HEK293 (cell line): Measurements from ENCODE around the gene TAGLN2.

Experiments used
- CTCF ChIA-PET: fragments of 350-600 bp; formaldehyde crosslinking; extraction: SDS; loops from one replicate; lab custom pipeline; 2021; ENCODE audit warnings: antibody characterized with exemption; lab: Yijun Ruan, JAX
- POLR2A ChIA-PET: fragments of 300-600 bp; formaldehyde crosslinking; extraction: SDS; loops from one replicate; lab custom pipeline; 2020; ENCODE audit warnings: antibody characterized with exemption, inconsistent platforms; lab: Yijun Ruan, JAX
- H3K27ac ChIP-seq: fragments of 200-500 bp; sonication (Bioruptor generic); 2 replicates; pipeline ENCODE4 v1.5.1; 2014; ENCODE audit warnings: low read depth, low read length, control low read depth, inconsistent platforms; ENCODE audit errors: extremely low read depth
- H3K36me3 ChIP-seq, 2 experiments: fragments of 200-500 bp in 1 of 2; sonication (Bioruptor generic) in 1 of 2; 1 replicate in 1 of 2; 2 replicates in 1 of 2; pipeline ENCODE4 v1.5.1; 2014 to 2017; ENCODE audit warnings: inconsistent platforms in 2 of 2, low read length in 2 of 2; ENCODE audit not compliant: control insufficient read depth in 2 of 2, insufficient read depth in 1 of 2
- H3K4me1 ChIP-seq: fragments of 200-500 bp; sonication (Bioruptor generic); 2 replicates; pipeline ENCODE4 v1.5.1; 2014; ENCODE audit warnings: mild to moderate bottlenecking, low read length, inconsistent platforms; ENCODE audit not compliant: control insufficient read depth, insufficient read depth
- H3K4me3 ChIP-seq: 2 replicates; pipeline ENCODE4 v1.5.1; 2011; ENCODE audit warnings: low read depth, mild to moderate bottlenecking, control low read depth, low read length, moderate library complexity
- H3K9me3 ChIP-seq: fragments of 200-500 bp; sonication (Bioruptor generic); 2 replicates; pipeline ENCODE4 v1.5.1; 2014; ENCODE audit warnings: low read depth, low read length, inconsistent platforms; ENCODE audit not compliant: control insufficient read depth, insufficient read depth
- GLI4 ChIP-seq: fragments of 450-650 bp; formaldehyde crosslinking; IDR thresholded peaks from 2 replicates; pipeline ENCODE4 v1.5.1; 2016; ENCODE audit warnings: missing biosample characterization, missing genetic modification characterization
- KLF10 ChIP-seq: fragments of 450-650 bp; IDR thresholded peaks from 2 replicates; pipeline ENCODE4 v1.5.1; 2018; ENCODE audit warnings: missing biosample characterization, mild to moderate bottlenecking, missing genetic modification characterization
- SP2 ChIP-seq: fragments of 450-650 bp; formaldehyde crosslinking; IDR thresholded peaks from 2 replicates; pipeline ENCODE4 v1.5.1; 2016; ENCODE audit warnings: missing biosample characterization, missing genetic modification characterization
- SP3 ChIP-seq: fragments of 450-650 bp; formaldehyde crosslinking; IDR thresholded peaks from 2 replicates; pipeline ENCODE4 v1.5.1; 2016; ENCODE audit warnings: missing biosample characterization, missing genetic modification characterization
- WT1 ChIP-seq: fragments of 450-650 bp; formaldehyde crosslinking; IDR thresholded peaks from 2 replicates; pipeline ENCODE4 v1.5.1; 2016; ENCODE audit warnings: missing biosample characterization, missing genetic modification characterization
- ZFHX2 ChIP-seq: fragments of 450-650 bp; formaldehyde crosslinking; conservative IDR thresholded peaks from 2 replicates; pipeline ENCODE4 v1.5.1; 2016; ENCODE audit warnings: missing biosample characterization, missing genetic modification characterization
- ZNF223 ChIP-seq: fragments of 450-650 bp; formaldehyde crosslinking; IDR thresholded peaks from 2 replicates; pipeline ENCODE4 v1.5.1; 2016; ENCODE audit warnings: missing biosample characterization, missing genetic modification characterization
- ZNF24 ChIP-seq: fragments of 450-650 bp; formaldehyde crosslinking; IDR thresholded peaks from 2 replicates; pipeline ENCODE4 v1.5.1; 2016; ENCODE audit warnings: missing biosample characterization, missing genetic modification characterization
- ZNF335 ChIP-seq: fragments of 450-650 bp; formaldehyde crosslinking; conservative IDR thresholded peaks from 2 replicates; pipeline ENCODE4 v1.5.1; 2016; ENCODE audit warnings: missing biosample characterization, missing genetic modification characterization
- ZNF510 ChIP-seq: fragments of 450-650 bp; formaldehyde crosslinking; IDR thresholded peaks from 2 replicates; pipeline ENCODE4 v1.5.1; 2018; ENCODE audit warnings: mild to moderate bottlenecking, missing genetic modification characterization, missing biosample characterization; ENCODE audit not compliant: insufficient replicate concordance
- ZNF670 ChIP-seq: fragments of 450-650 bp; formaldehyde crosslinking; IDR thresholded peaks from 2 replicates; pipeline ENCODE4 v1.5.1; 2016; ENCODE audit warnings: missing biosample characterization, missing genetic modification characterization, low read depth
- ZNF768 ChIP-seq: fragments of 450-650 bp; formaldehyde crosslinking; IDR thresholded peaks from 2 replicates; pipeline ENCODE4 v1.5.1; 2018; ENCODE audit warnings: missing biosample characterization, mild to moderate bottlenecking, missing genetic modification characterization
- ZNF830 ChIP-seq: fragments of 450-650 bp; IDR thresholded peaks from 2 replicates; pipeline ENCODE4 v1.5.0; 2018; ENCODE audit warnings: missing biosample characterization, missing genetic modification characterization, low read depth, mild to moderate bottlenecking, moderate library complexity
- TF ChIP-seq, protein P1 (sequence below): fragments of 450-650 bp; formaldehyde crosslinking; conservative IDR thresholded peaks from 2 replicates; pipeline ENCODE4 v1.5.1; 2016; ENCODE audit warnings: low read depth, missing biosample characterization, missing genetic modification characterization
- TF ChIP-seq, protein P2 (sequence below): fragments of 450-650 bp; formaldehyde crosslinking; IDR thresholded peaks from 2 replicates; pipeline ENCODE4 v1.5.1; 2016; ENCODE audit warnings: missing biosample characterization, missing genetic modification characterization
- TF ChIP-seq, protein P3 (sequence below): fragments of 450-650 bp; IDR thresholded peaks from 2 replicates; pipeline ENCODE4 v1.5.1; 2018; ENCODE audit warnings: missing biosample characterization, mild to moderate bottlenecking, missing genetic modification characterization
- TF ChIP-seq, protein P4 (sequence below): fragments of 450-650 bp; formaldehyde crosslinking; IDR thresholded peaks from 2 replicates; pipeline ENCODE4 v1.5.1; 2016; ENCODE audit warnings: missing biosample characterization, missing genetic modification characterization
- TF ChIP-seq, protein P5 (sequence below): fragments of 450-650 bp; formaldehyde crosslinking; IDR thresholded peaks from 2 replicates; pipeline ENCODE4 v1.5.1; 2016; ENCODE audit warnings: missing biosample characterization, missing genetic modification characterization

The TAGLN2 gene

DNA sequence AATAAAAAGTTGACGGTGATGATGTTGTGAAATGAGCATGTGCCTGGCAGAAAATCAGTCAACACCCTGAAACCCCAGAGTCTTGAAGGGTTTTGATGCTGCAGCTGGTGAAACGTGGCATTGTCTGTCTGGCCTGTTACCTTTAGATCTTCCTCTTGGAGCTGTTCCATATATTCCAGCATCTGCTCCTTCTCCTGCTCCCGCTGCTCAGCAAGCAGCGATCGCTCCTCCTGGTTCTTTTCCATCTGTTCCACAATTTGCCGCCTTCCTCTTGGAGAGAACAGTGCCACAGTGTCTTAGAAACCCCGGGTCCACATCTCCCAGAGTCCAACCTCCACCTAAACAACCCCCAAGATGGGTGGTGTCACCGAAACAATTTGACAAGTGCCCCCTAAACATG is 41.0 kb downstream of the TAGLN2 start:
- Histone ChIP-seq H3K4me1 (peaks cover 11% of the 10 kb centered on the region), H3K27ac (no peak overlapping the region), H3K36me3 (no peaks in the 10 kb centered on the region), H3K4me3 (no peak overlapping the region), H3K9me3 (no peaks in the 10 kb centered on the region)
- ChIA-PET CTCF (interaction anchor here (0.7 to 13.2 kb wide), 3 partner anchors 83 to 309 kb away, joined by 5 to 415 read pairs (median 7); partner anchors contain the start of gene FCRL6), POLR2A (no interaction called here)
- TF ChIP-seq, protein P1, sequence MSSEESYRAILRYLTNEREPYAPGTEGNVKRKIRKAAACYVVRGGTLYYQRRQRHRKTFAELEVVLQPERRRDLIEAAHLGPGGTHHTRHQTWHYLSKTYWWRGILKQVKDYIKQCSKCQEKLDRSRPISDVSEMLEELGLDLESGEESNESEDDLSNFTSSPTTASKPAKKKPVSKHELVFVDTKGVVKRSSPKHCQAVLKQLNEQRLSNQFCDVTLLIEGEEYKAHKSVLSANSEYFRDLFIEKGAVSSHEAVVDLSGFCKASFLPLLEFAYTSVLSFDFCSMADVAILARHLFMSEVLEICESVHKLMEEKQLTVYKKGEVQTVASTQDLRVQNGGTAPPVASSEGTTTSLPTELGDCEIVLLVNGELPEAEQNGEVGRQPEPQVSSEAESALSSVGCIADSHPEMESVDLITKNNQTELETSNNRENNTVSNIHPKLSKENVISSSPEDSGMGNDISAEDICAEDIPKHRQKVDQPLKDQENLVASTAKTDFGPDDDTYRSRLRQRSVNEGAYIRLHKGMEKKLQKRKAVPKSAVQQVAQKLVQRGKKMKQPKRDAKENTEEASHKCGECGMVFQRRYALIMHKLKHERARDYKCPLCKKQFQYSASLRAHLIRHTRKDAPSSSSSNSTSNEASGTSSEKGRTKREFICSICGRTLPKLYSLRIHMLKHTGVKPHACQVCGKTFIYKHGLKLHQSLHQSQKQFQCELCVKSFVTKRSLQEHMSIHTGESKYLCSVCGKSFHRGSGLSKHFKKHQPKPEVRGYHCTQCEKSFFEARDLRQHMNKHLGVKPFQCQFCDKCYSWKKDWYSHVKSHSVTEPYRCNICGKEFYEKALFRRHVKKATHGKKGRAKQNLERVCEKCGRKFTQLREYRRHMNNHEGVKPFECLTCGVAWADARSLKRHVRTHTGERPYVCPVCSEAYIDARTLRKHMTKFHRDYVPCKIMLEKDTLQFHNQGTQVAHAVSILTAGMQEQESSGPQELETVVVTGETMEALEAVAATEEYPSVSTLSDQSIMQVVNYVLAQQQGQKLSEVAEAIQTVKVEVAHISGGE (tag by site-specific recombination), result no peak
- TF ChIP-seq GLI4 (tag by site-specific recombination) (no peak), ZNF830 (no peak), ZNF510 (tag by site-specific recombination) (no peak), SP2 (tag by site-specific recombination) (no peak), WT1 (tag by site-specific recombination) (no peak), ZNF670 (tag by site-specific recombination) (no peak), ZNF223 (tag by site-specific recombination) (no peak)

DNA sequence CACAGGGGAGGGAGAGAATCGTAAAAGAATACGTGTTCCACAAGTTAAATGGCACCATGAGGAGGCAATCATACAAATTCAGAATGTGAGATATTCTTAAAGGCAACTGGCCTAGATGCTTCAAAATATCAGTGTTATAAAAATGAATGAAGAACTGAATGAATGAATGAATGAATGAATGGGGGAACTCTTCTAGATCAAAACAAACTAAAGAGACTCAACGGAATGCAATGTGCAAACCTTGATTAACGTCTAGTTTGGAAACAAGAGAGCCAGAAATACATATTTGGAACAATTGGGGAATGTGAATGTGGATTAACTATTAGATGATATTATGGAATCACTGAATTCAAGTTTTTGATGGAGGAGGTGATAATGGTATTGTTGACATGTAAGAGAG is 42.2 kb downstream of the TAGLN2 start:
- TF ChIP-seq KLF10 (tag by site-specific recombination) (no peak), ZNF768 (tag by site-specific recombination) (no peak), ZNF24 (tag by site-specific recombination) (0 out of 2 replicates have a peak, but pooled peaks have one; percentile 28)
- TF ChIP-seq, protein P2, sequence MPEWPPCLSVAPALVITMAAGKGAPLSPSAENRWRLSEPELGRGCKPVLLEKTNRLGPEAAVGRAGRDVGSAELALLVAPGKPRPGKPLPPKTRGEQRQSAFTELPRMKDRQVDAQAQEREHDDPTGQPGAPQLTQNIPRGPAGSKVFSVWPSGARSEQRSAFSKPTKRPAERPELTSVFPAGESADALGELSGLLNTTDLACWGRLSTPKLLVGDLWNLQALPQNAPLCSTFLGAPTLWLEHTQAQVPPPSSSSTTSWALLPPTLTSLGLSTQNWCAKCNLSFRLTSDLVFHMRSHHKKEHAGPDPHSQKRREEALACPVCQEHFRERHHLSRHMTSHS (tag by site-specific recombination), result no peak
- TF ChIP-seq, protein P3, sequence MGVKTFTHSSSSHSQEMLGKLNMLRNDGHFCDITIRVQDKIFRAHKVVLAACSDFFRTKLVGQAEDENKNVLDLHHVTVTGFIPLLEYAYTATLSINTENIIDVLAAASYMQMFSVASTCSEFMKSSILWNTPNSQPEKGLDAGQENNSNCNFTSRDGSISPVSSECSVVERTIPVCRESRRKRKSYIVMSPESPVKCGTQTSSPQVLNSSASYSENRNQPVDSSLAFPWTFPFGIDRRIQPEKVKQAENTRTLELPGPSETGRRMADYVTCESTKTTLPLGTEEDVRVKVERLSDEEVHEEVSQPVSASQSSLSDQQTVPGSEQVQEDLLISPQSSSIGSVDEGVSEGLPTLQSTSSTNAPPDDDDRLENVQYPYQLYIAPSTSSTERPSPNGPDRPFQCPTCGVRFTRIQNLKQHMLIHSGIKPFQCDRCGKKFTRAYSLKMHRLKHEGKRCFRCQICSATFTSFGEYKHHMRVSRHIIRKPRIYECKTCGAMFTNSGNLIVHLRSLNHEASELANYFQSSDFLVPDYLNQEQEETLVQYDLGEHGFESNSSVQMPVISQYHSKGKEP, result no peak
- Histone ChIP-seq H3K27ac (no peak overlapping the region), H3K36me3 (no peaks in the 10 kb centered on the region), H3K9me3 (no peaks in the 10 kb centered on the region), H3K4me3 (no peak overlapping the region), H3K4me1 (peaks cover 11% of the 10 kb centered on the region)
- ChIA-PET CTCF (interaction anchor here (1.4 to 3.4 kb wide), 3 partner anchors 8 to 124 kb away, joined by 3 to 18 read pairs (median 9); no protein-coding TSS in a partner anchor), POLR2A (no interaction called here)

DNA sequence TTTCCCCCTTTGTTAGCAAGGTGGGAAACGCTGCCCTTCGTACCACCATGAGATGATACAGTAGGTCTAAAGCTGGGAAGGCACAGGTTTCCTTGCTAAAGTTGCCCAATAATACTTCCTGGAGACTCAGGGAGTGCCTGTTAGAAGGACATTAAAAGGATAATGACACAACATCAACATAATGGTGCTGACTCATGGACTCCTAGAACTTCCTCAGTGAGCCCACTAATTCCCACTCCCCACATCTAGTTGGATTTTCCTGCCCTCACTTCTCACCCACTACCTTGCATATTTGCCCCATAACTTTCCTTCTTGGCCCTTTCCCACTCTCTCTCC is 42.8 kb downstream of the TAGLN2 start:
- Histone ChIP-seq H3K4me1 (peaks cover 11% of the 10 kb centered on the region), H3K9me3 (no peaks in the 10 kb centered on the region), H3K4me3 (no peak overlapping the region), H3K27ac (no peak overlapping the region), H3K36me3 (no peaks in the 10 kb centered on the region)
- ChIA-PET POLR2A (interaction anchor here (1.6 kb wide), 1 partner anchor 28 kb away, joined by 5 read pairs; no protein-coding TSS in a partner anchor), CTCF (interaction anchor here (0.7 to 4.5 kb wide), 7 partner anchors 8 to 125 kb away, joined by 3 to 21 read pairs (median 5); no protein-coding TSS in a partner anchor)
- TF ChIP-seq, protein P4, sequence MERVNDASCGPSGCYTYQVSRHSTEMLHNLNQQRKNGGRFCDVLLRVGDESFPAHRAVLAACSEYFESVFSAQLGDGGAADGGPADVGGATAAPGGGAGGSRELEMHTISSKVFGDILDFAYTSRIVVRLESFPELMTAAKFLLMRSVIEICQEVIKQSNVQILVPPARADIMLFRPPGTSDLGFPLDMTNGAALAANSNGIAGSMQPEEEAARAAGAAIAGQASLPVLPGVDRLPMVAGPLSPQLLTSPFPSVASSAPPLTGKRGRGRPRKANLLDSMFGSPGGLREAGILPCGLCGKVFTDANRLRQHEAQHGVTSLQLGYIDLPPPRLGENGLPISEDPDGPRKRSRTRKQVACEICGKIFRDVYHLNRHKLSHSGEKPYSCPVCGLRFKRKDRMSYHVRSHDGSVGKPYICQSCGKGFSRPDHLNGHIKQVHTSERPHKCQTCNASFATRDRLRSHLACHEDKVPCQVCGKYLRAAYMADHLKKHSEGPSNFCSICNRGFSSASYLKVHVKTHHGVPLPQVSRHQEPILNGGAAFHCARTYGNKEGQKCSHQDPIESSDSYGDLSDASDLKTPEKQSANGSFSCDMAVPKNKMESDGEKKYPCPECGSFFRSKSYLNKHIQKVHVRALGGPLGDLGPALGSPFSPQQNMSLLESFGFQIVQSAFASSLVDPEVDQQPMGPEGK (tag by site-specific recombination), result 0 out of 2 replicates have a peak, but pooled peaks have one; percentile 18
- TF ChIP-seq ZNF335 (tag by site-specific recombination) (0 out of 2 replicates have a peak, but pooled peaks have one; percentile 5), SP3 (no peak), ZFHX2 (tag by site-specific recombination) (peak; percentile 46; the same call in 1 of the 2 replicates), ZNF768 (tag by site-specific recombination) (no peak)
- TF ChIP-seq, protein P5, sequence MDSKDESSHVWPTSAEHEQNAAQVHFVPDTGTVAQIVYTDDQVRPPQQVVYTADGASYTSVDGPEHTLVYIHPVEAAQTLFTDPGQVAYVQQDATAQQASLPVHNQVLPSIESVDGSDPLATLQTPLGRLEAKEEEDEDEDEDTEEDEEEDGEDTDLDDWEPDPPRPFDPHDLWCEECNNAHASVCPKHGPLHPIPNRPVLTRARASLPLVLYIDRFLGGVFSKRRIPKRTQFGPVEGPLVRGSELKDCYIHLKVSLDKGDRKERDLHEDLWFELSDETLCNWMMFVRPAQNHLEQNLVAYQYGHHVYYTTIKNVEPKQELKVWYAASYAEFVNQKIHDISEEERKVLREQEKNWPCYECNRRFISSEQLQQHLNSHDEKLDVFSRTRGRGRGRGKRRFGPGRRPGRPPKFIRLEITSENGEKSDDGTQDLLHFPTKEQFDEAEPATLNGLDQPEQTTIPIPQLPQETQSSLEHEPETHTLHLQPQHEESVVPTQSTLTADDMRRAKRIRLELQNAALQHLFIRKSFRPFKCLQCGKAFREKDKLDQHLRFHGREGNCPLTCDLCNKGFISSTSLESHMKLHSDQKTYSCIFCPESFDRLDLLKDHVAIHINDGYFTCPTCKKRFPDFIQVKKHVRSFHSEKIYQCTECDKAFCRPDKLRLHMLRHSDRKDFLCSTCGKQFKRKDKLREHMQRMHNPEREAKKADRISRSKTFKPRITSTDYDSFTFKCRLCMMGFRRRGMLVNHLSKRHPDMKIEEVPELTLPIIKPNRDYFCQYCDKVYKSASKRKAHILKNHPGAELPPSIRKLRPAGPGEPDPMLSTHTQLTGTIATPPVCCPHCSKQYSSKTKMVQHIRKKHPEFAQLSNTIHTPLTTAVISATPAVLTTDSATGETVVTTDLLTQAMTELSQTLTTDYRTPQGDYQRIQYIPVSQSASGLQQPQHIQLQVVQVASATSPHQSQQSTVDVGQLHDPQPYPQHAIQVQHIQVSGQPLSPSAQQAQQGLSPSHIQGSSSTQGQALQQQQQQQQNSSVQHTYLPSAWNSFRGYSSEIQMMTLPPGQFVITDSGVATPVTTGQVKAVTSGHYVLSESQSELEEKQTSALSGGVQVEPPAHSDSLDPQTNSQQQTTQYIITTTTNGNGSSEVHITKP (tag by site-specific recombination), result peak; percentile 38; the same call in 1 of the 2 replicates
